ENCODE measurements around the gene SNRNP70. TPM values are rescaled to one million over a fixed set of nuclear protein-coding genes. Genes with fewer than 3 reads are reported as not detected.
A peak's percentile ranks its signal among the peaks of the same experiment; 100 is the strongest.

Gene SNRNP70
- total and polyA plus RNA-seq, 2 of the 13 experiments (the other 11 are each of a cell fraction or from before 2014, with no cell fraction given): 150 to 210 TPM

DNA sequence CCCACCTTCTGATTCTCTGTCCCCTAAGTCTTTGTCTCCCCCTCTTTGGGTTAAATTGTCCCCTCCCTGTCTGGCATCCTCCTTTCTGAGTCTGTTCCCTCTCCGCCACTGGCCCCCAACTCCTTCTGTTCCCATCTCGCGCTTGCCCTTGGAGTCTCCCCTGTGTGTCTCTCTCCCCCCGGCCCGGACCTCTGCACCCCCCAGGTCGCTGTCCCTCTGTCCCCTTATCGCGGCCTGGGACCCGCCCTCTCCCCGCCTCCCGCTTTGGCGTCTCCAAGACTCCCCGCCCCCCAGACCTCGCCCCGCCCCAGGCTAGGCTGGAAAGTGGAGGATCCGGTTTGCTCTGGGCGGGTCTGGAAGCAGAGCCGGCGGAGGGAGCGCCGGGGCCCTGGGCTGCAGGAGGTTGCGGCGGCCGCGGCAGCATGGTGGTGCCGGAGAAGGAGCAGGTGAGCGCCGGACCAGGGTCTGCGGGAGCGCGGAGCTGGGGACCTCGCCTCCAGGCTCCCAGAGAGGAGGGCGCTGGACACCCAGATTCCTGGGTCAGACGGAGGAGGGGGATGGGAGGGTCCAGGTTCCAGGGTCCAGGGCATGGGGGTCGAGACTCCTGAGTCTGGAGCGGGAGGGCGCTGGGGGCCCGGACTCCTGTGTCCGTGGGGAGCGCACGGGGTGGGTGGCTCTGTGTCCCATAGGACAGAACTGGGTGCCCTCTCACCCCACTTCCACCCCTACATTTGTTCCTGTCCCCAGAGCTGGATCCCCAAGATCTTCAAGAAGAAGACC is 72.4 kb downstream of the SNRNP70 start, which contains the start of gene TRPM4 (continued):
- TF ChIP-seq, protein P1, sequence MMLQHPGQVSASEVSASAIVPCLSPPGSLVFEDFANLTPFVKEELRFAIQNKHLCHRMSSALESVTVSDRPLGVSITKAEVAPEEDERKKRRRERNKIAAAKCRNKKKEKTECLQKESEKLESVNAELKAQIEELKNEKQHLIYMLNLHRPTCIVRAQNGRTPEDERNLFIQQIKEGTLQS (CRISPR knock-in tag; IDR thresholded peaks at IDR 0.05): no peak
- TF ChIP-seq MAZ (IDR thresholded peaks at IDR 0.05; ENCODE audit: borderline replicate concordance, low read depth, low read length): no peak
- TF ChIP-seq MAZ (CRISPR knock-in tag; IDR thresholded peaks at IDR 0.05; ENCODE audit: low read depth): peak; percentile 70; the same call in 1 of the 2 replicates
- peak; percentile 78 for TF ChIP-seq PHF8 (CRISPR knock-in tag; IDR thresholded peaks at IDR 0.05)
- no peak for TF ChIP-seq TAF15 (IDR thresholded peaks at IDR 0.05; ENCODE audit: low read depth, low read length, poor library complexity, severe bottlenecking)
- TF ChIP-seq, protein P2, sequence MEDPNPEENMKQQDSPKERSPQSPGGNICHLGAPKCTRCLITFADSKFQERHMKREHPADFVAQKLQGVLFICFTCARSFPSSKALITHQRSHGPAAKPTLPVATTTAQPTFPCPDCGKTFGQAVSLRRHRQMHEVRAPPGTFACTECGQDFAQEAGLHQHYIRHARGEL (CRISPR knock-in tag; IDR thresholded peaks at IDR 0.05): no peak
- no peak for TF ChIP-seq SIN3B (IDR thresholded peaks at IDR 0.05; ENCODE audit: low read length)
- TF ChIP-seq, protein P3, sequence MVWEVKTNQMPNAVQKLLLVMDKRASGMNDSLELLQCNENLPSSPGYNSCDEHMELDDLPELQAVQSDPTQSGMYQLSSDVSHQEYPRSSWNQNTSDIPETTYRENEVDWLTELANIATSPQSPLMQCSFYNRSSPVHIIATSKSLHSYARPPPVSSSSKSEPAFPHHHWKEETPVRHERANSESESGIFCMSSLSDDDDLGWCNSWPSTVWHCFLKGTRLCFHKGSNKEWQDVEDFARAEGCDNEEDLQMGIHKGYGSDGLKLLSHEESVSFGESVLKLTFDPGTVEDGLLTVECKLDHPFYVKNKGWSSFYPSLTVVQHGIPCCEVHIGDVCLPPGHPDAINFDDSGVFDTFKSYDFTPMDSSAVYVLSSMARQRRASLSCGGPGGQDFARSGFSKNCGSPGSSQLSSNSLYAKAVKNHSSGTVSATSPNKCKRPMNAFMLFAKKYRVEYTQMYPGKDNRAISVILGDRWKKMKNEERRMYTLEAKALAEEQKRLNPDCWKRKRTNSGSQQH (CRISPR knock-in tag; IDR thresholded peaks at IDR 0.05; ENCODE audit: low read depth): peak; percentile 38; the same call in 1 of the 2 replicates
- TF ChIP-seq RAD51 (IDR thresholded peaks at IDR 0.05; ENCODE audit: borderline replicate concordance): no peak
- TF ChIP-seq ZNF652 (CRISPR knock-in tag; IDR thresholded peaks at IDR 0.05; ENCODE audit: borderline replicate concordance, low read depth): no peak
- TF ChIP-seq, protein P4, sequence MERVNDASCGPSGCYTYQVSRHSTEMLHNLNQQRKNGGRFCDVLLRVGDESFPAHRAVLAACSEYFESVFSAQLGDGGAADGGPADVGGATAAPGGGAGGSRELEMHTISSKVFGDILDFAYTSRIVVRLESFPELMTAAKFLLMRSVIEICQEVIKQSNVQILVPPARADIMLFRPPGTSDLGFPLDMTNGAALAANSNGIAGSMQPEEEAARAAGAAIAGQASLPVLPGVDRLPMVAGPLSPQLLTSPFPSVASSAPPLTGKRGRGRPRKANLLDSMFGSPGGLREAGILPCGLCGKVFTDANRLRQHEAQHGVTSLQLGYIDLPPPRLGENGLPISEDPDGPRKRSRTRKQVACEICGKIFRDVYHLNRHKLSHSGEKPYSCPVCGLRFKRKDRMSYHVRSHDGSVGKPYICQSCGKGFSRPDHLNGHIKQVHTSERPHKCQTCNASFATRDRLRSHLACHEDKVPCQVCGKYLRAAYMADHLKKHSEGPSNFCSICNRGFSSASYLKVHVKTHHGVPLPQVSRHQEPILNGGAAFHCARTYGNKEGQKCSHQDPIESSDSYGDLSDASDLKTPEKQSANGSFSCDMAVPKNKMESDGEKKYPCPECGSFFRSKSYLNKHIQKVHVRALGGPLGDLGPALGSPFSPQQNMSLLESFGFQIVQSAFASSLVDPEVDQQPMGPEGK (CRISPR knock-in tag; IDR thresholded peaks at IDR 0.05): peak; percentile 63
- TF ChIP-seq, protein P5, sequence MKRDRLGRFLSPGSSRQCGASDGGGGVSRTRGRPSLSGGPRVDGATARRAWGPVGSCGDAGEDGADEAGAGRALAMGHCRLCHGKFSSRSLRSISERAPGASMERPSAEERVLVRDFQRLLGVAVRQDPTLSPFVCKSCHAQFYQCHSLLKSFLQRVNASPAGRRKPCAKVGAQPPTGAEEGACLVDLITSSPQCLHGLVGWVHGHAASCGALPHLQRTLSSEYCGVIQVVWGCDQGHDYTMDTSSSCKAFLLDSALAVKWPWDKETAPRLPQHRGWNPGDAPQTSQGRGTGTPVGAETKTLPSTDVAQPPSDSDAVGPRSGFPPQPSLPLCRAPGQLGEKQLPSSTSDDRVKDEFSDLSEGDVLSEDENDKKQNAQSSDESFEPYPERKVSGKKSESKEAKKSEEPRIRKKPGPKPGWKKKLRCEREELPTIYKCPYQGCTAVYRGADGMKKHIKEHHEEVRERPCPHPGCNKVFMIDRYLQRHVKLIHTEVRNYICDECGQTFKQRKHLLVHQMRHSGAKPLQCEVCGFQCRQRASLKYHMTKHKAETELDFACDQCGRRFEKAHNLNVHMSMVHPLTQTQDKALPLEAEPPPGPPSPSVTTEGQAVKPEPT (CRISPR knock-in tag; IDR thresholded peaks at IDR 0.05; ENCODE audit: low read depth): no peak
- TF ChIP-seq, protein P6, sequence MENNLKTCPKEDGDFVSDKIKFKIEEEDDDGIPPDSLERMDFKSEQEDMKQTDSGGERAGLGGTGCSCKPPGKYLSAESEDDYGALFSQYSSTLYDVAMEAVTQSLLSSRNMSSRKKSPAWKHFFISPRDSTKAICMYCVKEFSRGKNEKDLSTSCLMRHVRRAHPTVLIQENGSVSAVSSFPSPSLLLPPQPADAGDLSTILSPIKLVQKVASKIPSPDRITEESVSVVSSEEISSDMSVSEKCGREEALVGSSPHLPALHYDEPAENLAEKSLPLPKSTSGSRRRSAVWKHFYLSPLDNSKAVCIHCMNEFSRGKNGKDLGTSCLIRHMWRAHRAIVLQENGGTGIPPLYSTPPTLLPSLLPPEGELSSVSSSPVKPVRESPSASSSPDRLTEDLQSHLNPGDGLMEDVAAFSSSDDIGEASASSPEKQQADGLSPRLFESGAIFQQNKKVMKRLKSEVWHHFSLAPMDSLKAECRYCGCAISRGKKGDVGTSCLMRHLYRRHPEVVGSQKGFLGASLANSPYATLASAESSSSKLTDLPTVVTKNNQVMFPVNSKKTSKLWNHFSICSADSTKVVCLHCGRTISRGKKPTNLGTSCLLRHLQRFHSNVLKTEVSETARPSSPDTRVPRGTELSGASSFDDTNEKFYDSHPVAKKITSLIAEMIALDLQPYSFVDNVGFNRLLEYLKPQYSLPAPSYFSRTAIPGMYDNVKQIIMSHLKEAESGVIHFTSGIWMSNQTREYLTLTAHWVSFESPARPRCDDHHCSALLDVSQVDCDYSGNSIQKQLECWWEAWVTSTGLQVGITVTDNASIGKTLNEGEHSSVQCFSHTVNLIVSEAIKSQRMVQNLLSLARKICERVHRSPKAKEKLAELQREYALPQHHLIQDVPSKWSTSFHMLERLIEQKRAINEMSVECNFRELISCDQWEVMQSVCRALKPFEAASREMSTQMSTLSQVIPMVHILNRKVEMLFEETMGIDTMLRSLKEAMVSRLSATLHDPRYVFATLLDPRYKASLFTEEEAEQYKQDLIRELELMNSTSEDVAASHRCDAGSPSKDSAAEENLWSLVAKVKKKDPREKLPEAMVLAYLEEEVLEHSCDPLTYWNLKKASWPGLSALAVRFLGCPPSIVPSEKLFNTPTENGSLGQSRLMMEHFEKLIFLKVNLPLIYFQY (CRISPR knock-in tag; IDR thresholded peaks at IDR 0.05; ENCODE audit: borderline replicate concordance): peak; percentile 59; the same call in 1 of the 2 replicates
- TF ChIP-seq ZNF562 (CRISPR knock-in tag; IDR thresholded peaks at IDR 0.05; ENCODE audit: borderline replicate concordance): no peak
- no peak for TF ChIP-seq ZNF44 (CRISPR knock-in tag; IDR thresholded peaks at IDR 0.05)
- TF ChIP-seq KLF12 (CRISPR knock-in tag; IDR thresholded peaks at IDR 0.05; ENCODE audit: borderline replicate concordance): no peak
- TF ChIP-seq KAT7 (CRISPR knock-in tag; IDR thresholded peaks at IDR 0.05; ENCODE audit: borderline replicate concordance): peak; percentile 47; the same call in 1 of the 2 replicates
- TF ChIP-seq MIXL1 (CRISPR knock-in tag; IDR thresholded peaks at IDR 0.05): no peak
- TF ChIP-seq ZNF124 (CRISPR knock-in tag; IDR thresholded peaks at IDR 0.05): 0 out of 2 replicates have a peak, but pooled peaks have one; percentile 25
- TF ChIP-seq AGO2 (optimal IDR thresholded peaks at IDR 0.05; ENCODE audit: low read depth, low read length): no peak
